Trophoblast cell (in vitro differentiated cells and primary cell): ENCODE measurements around the gene NCAPD3.

ENCODE experiments used
- DNase-seq, 2 donors: peaks; one replicate each; pipeline ENCODE4 v3.0.0-alpha.2; 2016
- H2AFZ ChIP-seq: 2 replicates; pipeline ENCODE4 v1.6.1; 2013; ENCODE audit warnings: low read length, moderate library complexity, mild to moderate bottlenecking; ENCODE audit not compliant: insufficient read depth, poor library complexity
- H2AK5ac ChIP-seq: 2 replicates; pipeline ENCODE4 v1.6.1; 2013; ENCODE audit warnings: mild to moderate bottlenecking, low read length
- H2BK120ac ChIP-seq: 2 replicates; pipeline ENCODE4 v1.6.1; 2013; ENCODE audit warnings: low read length, mild to moderate bottlenecking, moderate library complexity; ENCODE audit not compliant: insufficient read depth, poor library complexity
- H2BK12ac ChIP-seq: 2 replicates; pipeline ENCODE4 v1.6.1; 2013; ENCODE audit warnings: mild to moderate bottlenecking, low read length, moderate library complexity
- H2BK5ac ChIP-seq: 2 replicates; pipeline ENCODE4 v1.6.1; 2013; ENCODE audit warnings: low read length, low read depth, moderate library complexity, mild to moderate bottlenecking; ENCODE audit not compliant: poor library complexity
- H3K14ac ChIP-seq: 2 replicates; pipeline ENCODE4 v1.6.1; 2013; ENCODE audit warnings: mild to moderate bottlenecking, low read length
- H3K18ac ChIP-seq: 2 replicates; pipeline ENCODE4 v1.6.1; 2013; ENCODE audit warnings: mild to moderate bottlenecking, low read length
- H3K23ac ChIP-seq: 2 replicates; pipeline ENCODE4 v1.6.1; 2013; ENCODE audit warnings: low read length
- H3K27ac ChIP-seq: 2 replicates; pipeline ENCODE4 v1.5.1; 2013; ENCODE audit warnings: low read depth, mild to moderate bottlenecking, inconsistent platforms, low read length, moderate library complexity
- H3K27me3 ChIP-seq: 2 replicates; pipeline ENCODE4 v1.6.1; 2013; ENCODE audit warnings: inconsistent platforms, mild to moderate bottlenecking, low read length, moderate library complexity; ENCODE audit not compliant: insufficient read depth
- H3K36me3 ChIP-seq, 2 experiments: 1 replicate in 1 of 2; 2 replicates in 1 of 2; pipeline ENCODE4 v1.6.1; 2013; ENCODE audit warnings: low read length in 2 of 2, mild to moderate bottlenecking in 2 of 2, moderate library complexity in 1 of 2; ENCODE audit not compliant: insufficient read depth in 2 of 2, control insufficient read depth in 1 of 2
- H3K4ac ChIP-seq: 2 replicates; pipeline ENCODE4 v1.6.1; 2013; ENCODE audit warnings: low read depth, mild to moderate bottlenecking, low read length, moderate library complexity
- H3K4me1 ChIP-seq, 2 experiments: 1 replicate in 1 of 2; 2 replicates in 1 of 2; pipeline ENCODE4 v1.6.1; 2013; ENCODE audit warnings: low read length in 2 of 2, mild to moderate bottlenecking in 2 of 2, moderate library complexity in 1 of 2; ENCODE audit not compliant: insufficient read depth in 2 of 2, control insufficient read depth in 1 of 2
- H3K4me2 ChIP-seq: 2 replicates; pipeline ENCODE4 v1.6.1; 2013; ENCODE audit warnings: inconsistent platforms, mild to moderate bottlenecking, low read length, moderate library complexity
- H3K4me3 ChIP-seq: 2 replicates; pipeline ENCODE4 v1.5.1; 2013; ENCODE audit warnings: mild to moderate bottlenecking, low read depth, low read length, inconsistent platforms
- H3K79me1 ChIP-seq: one replicate; pipeline ENCODE4 v1.6.1; 2013; ENCODE audit warnings: low read length
- H3K79me2 ChIP-seq: 2 replicates; pipeline ENCODE4 v1.6.1; 2013; ENCODE audit warnings: low read length, mild to moderate bottlenecking; ENCODE audit not compliant: control insufficient read depth, insufficient read depth, poor library complexity
- H3K9ac ChIP-seq: 2 replicates; pipeline ENCODE4 v1.6.1; 2013; ENCODE audit warnings: mild to moderate bottlenecking, low read length
- H3K9me3 ChIP-seq: 2 replicates; pipeline ENCODE4 v1.6.1; 2013; ENCODE audit warnings: low read depth, mild to moderate bottlenecking, control low read depth, inconsistent platforms, low read length; ENCODE audit not compliant: insufficient read depth
- H4K12ac ChIP-seq: 2 replicates; pipeline ENCODE4 v1.6.1; 2013; ENCODE audit warnings: low read depth, mild to moderate bottlenecking, low read length, moderate library complexity
- H4K8ac ChIP-seq: 2 replicates; pipeline ENCODE4 v1.6.1; 2013; ENCODE audit warnings: low read depth, mild to moderate bottlenecking, low read length, moderate library complexity
- H4K91ac ChIP-seq: one replicate; pipeline ENCODE4 v1.6.1; 2013; ENCODE audit warnings: low read depth, mild to moderate bottlenecking, low read length, moderate library complexity
- WGBS: extraction: QIAGEN DNeasy Blood & Tissue Kit; methylation state at CpG from one replicate; pipeline ENCODE4 v1.1.7; 2013; ENCODE audit warnings: missing lambda C conversion rate; ENCODE audit not compliant: insufficient read length, insufficient coverage; ENCODE audit errors: extremely low coverage; 5-methylcytosine and 5-hydroxymethylcytosine counted together

Gene NCAPD3

GRCh38 chr11:134145715-134146114 lies 78.1 kb downstream of the NCAPD3 start:
- Histone ChIP-seq H3K79me1 (no peaks in the 10 kb centered on the region), H2BK120ac (no peak overlapping the region), H4K12ac (no peak overlapping the region), H3K23ac (no peak overlapping the region), H3K4me3 (no peak overlapping the region), H3K27ac (no peak overlapping the region), H4K91ac (no peak overlapping the region), H3K14ac (no peak overlapping the region), H3K4me2 (no peak overlapping the region), H3K18ac (no peak overlapping the region), H3K9ac (no peak overlapping the region), H3K27me3 (no peaks in the 10 kb centered on the region), H2BK12ac (no peak overlapping the region), H2BK5ac (no peak overlapping the region), H2AK5ac (no peak overlapping the region), H3K4me1 (no peaks in the 10 kb centered on the region), H3K36me3 (peaks cover 10 to 20% of the 10 kb centered on the region in 2 experiments), H2AFZ (no peak overlapping the region), H3K79me2 (no peaks in the 10 kb centered on the region), H3K4ac (no peak overlapping the region), H3K9me3 (no peaks in the 10 kb centered on the region), H4K8ac (no peak overlapping the region)
- no CpG with 5 or more reads among the region's 8 CpGs for WGBS
- DNase-seq: no peak

GRCh38 chr11:134144744-134145143 lies 79.0 kb downstream of the NCAPD3 start:
- no peak overlapping the region for H3K4me2 ChIP-seq
- no peak overlapping the region for H2AFZ ChIP-seq
- H3K36me3 ChIP-seq: peaks cover 5 to 16% of the 10 kb centered on the region in 2 experiments
- no peaks in the 10 kb centered on the region for H3K27me3 ChIP-seq
- H2BK5ac ChIP-seq: no peak overlapping the region
- no peak overlapping the region for H3K27ac ChIP-seq
- no peak overlapping the region for H2AK5ac ChIP-seq
- H4K8ac ChIP-seq: no peak overlapping the region
- WGBS: no CpG with 5 or more reads among the region's 5 CpGs
- no peaks in the 10 kb centered on the region for H3K4me1 ChIP-seq
- no peak overlapping the region for H3K4ac ChIP-seq
- H3K79me2 ChIP-seq: no peaks in the 10 kb centered on the region
- H3K23ac ChIP-seq: no peak overlapping the region
- H4K91ac ChIP-seq: no peak overlapping the region
- no peaks in the 10 kb centered on the region for H3K9me3 ChIP-seq
- no peak for DNase-seq
- no peak overlapping the region for H3K4me3 ChIP-seq
- H3K18ac ChIP-seq: no peak overlapping the region
- no peak overlapping the region for H3K9ac ChIP-seq
- no peak overlapping the region for H2BK12ac ChIP-seq
- H3K79me1 ChIP-seq: no peaks in the 10 kb centered on the region
- no peak overlapping the region for H4K12ac ChIP-seq
- H2BK120ac ChIP-seq: no peak overlapping the region
- H3K14ac ChIP-seq: no peak overlapping the region

GRCh38 chr11:134143801-134144200 lies 80.0 kb downstream of the NCAPD3 start:
- WGBS: no CpG with 5 or more reads among the region's 3 CpGs
- H3K14ac ChIP-seq: no peak overlapping the region
- DNase-seq: no peak
- no peak overlapping the region for H2BK5ac ChIP-seq
- no peak overlapping the region for H3K4me3 ChIP-seq
- H3K9ac ChIP-seq: no peak overlapping the region
- H3K4me1 ChIP-seq: no peaks in the 10 kb centered on the region
- no peak overlapping the region for H4K12ac ChIP-seq
- no peak overlapping the region for H2BK12ac ChIP-seq
- no peaks in the 10 kb centered on the region for H3K79me2 ChIP-seq
- H3K23ac ChIP-seq: no peak overlapping the region
- H3K27me3 ChIP-seq: no peaks in the 10 kb centered on the region
- H3K4me2 ChIP-seq: no peak overlapping the region
- no peak overlapping the region for H2BK120ac ChIP-seq
- peaks cover 2 to 8% of the 10 kb centered on the region in 2 experiments for H3K36me3 ChIP-seq
- H4K8ac ChIP-seq: no peak overlapping the region
- H3K79me1 ChIP-seq: no peaks in the 10 kb centered on the region
- H3K18ac ChIP-seq: no peak overlapping the region
- no peak overlapping the region for H3K4ac ChIP-seq
- no peak overlapping the region for H2AK5ac ChIP-seq
- H3K9me3 ChIP-seq: no peaks in the 10 kb centered on the region
- no peak overlapping the region for H4K91ac ChIP-seq
- no peak overlapping the region for H2AFZ ChIP-seq
- no peak overlapping the region for H3K27ac ChIP-seq

- WGBS: no CpG with 5 or more reads among the region's 6 CpGs
- Histone ChIP-seq H3K4me3 (no peak overlapping the region), H2AFZ (no peak overlapping the region), H4K91ac (no peak overlapping the region), H3K27ac (no peak overlapping the region), H2BK12ac (no peak overlapping the region), H3K23ac (no peak overlapping the region), H3K36me3 (peaks cover 2 to 6% of the 10 kb centered on the region in 2 experiments), H4K8ac (no peak overlapping the region), H4K12ac (no peak overlapping the region), H2AK5ac (no peak overlapping the region), H3K27me3 (no peaks in the 10 kb centered on the region), H3K14ac (no peak overlapping the region), H3K18ac (no peak overlapping the region), H3K9me3 (no peaks in the 10 kb centered on the region), H3K9ac (no peak overlapping the region), H3K79me1 (no peaks in the 10 kb centered on the region), H3K4me1 (no peaks in the 10 kb centered on the region), H3K79me2 (no peaks in the 10 kb centered on the region), H3K4me2 (no peak overlapping the region), H2BK5ac (no peak overlapping the region), H3K4ac (no peak overlapping the region), H2BK120ac (no peak overlapping the region)
- no peak for DNase-seq
Observed at GRCh38 chr11:134142536-134142935, 81.2 kb downstream of the NCAPD3 start.
